GM18907 (cell line): ENCODE results near the gene RNASEH2A.
A peak's percentile ranks its signal among the peaks of the same experiment; 100 is the strongest.
"Not testable (repeated sequence)": the region's sequence is repeated elsewhere in the genome, so short reads cannot be mapped to it uniquely, and the experiment has no call there.

Experiments used
- ATAC-seq: cut with Tn5 transposase; IDR thresholded peaks from one replicate; pipeline ENCODE4 v1.9.1; 2021; ENCODE audit warnings: mild to moderate bottlenecking, moderate library complexity; ENCODE audit not compliant: unreplicated experiment

RNASEH2A gene

DNA sequence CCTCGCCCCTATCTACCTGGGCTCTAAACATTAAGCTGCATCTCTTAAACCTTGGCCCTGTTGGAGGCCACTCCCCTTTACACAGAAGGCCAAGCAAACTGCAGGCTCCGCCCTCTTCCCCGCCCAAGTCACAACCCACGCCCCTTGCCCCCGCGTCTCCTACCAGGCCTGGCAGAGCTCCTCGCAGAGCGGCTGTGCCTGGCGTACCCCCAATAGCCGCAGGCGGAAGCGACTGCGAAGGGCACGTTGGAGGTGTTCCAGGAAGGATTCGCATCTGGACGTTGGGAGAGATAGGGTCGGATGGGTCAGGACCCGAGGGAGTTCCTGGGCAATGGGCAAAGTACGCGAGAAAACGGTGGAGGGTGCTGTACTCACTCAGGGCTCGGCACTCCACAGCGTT, 22.1 kb downstream of the RNASEH2A start:
- no peak for ATAC-seq

DNA sequence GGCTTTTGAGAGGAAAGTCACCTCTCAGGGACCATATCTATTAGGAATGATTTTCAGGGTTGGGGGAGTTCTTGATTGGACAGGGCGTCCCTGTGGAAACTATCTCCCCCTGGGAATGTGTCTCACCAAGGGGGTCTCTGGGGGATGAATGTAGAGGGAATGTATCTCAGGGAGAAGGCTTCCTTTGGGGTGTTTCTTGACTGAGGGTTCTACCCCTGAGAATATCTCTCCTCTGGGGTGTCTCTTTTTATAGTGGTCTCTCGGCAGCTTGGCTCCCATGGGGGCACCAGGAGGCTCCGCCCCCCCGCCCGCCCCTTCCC, 27.0 kb downstream of the RNASEH2A start:
- ATAC-seq = no peak

DNA sequence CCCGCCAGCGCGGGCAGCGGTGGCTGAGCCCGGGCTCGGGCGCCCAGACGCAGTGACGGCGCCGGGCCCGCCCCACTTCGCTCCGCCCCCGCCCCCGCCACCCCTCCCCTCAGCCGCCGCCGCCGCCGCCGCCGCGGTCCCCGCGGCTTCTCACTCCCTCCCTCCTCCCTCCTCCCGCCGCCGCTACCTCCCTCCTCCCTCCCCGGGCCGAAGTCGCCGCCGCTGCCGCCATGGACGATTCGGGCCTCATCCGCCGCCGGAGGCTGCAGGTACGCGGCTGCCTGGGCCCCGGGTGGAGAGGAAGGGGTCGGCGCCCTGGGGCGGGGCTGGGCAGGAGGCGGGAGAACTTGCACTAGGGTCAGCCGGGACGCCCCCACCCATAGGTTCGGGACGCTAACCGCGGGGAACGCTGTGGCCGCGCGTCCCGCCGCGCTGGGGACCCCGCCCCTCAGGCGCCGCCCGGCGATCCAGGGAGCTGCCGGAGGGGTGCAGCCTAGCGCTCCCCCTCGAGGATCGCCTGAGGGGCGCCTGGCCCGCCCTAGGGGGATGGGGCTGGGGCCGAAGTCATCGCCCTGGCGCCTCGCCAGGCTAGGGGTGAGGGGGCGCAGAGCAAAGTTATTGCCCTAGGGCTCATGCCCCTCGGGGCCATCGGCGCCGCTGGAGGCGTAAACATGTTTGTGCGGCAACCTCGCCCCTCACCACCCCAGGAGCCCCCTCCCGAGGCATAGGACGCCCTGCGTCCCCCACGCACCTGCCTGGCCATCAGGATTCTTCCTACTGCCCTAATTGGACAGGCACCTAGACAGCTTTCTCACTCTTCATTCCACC, 27.6 kb downstream of the RNASEH2A start:
- no peak for ATAC-seq

DNA sequence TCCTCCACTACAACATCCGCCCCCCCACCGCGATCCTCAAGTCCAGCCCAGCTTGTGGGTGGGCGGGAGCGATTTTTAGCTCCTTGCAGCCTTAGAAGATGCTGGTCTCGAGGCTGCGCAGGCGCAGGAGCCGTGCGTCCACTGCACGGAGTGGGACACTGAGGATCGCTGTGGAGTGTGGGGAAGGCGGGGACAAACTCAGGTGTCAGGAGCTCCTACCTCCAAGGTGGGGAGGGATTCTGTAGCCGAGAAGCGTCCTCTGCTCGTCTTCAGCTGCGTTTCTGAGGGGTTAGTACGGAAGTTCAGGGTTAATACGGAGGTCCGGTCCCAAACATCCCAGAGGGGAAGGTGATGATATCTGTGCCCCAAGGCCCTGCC, 28.2 kb downstream of the RNASEH2A start, which contains the start of gene RTBDN:
RTBDN (minus strand) TSS at position 14 of the 378 bp plus-strand sequence. CDS start 4,600 bp downstream, outside the sequence.
- ATAC-seq = no peak

DNA sequence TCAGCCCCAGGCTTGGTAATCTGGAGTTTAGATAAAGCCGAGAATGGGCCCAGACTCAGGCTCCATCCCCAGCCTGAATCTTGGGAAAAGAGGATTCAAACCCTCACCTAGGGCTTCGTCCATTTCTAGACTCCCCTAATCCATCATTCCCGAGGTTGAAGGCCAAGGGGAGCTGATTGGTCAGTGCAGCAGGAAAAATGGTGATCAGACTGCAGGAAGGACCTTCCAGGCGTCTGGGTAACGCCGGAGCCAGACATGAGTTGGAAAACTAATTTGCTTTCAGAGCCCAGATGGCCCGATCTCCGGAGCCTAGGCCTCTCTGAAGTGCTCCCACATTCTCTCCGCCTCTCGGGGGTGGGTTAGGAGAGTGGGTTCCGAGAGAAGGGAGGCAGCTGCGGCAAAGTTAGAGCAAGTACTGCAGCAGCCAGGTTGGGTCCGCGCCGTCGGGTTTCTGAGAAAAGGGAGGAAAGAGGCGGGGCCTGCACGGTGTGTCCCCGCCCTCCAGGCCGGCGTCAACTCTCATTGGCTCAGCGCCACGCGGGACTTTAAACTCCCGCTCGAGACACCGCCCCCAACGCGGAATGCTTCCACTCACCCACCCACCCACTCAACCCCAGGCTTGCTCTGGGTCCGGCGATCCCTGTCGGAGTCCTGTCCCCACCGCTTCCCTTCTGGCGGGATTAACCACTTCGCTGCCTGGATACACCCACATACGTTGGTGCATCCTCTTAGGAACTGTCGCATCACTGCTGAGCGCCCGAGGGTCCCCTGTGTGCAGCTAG, 28.8 kb downstream of the RNASEH2A start:
- ATAC-seq = no peak

DNA sequence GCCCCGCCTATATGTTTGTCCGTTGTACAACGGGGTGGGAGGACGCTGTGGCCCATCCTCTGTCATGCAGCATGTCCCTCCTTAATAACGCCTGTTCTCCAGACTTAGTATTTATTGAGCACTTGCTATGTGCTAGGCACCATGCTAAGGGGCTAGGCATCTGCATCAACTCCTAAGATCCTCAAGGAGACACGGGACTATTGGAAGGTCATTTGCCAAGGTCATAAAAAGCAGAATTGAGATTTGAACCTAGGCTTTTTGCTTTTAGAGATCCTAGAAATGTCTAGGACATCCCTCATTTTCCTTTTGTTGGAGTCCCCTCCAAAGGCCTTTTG, 30.1 kb downstream of the RNASEH2A start:
- ATAC-seq = no peak

DNA sequence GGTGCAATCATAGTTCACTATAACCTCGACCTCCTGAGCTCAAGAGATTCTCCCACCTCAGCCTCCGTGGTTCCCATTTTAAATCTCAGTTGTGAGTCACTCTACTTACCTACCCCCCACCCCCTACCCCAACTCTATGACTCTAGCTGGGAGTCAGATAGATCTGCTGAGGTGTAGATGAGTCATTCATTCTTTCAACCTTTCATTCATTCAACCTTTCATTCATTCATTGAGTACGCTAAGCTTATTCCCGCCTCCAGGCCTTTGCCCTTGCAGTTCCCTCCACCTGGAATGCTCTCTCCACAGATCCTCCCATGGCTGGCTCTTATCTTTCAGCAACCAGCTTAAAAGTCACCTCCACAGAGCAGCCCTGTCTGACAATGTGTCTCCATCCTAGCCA, 30.8 kb downstream of the RNASEH2A start:
- no peak for ATAC-seq

DNA sequence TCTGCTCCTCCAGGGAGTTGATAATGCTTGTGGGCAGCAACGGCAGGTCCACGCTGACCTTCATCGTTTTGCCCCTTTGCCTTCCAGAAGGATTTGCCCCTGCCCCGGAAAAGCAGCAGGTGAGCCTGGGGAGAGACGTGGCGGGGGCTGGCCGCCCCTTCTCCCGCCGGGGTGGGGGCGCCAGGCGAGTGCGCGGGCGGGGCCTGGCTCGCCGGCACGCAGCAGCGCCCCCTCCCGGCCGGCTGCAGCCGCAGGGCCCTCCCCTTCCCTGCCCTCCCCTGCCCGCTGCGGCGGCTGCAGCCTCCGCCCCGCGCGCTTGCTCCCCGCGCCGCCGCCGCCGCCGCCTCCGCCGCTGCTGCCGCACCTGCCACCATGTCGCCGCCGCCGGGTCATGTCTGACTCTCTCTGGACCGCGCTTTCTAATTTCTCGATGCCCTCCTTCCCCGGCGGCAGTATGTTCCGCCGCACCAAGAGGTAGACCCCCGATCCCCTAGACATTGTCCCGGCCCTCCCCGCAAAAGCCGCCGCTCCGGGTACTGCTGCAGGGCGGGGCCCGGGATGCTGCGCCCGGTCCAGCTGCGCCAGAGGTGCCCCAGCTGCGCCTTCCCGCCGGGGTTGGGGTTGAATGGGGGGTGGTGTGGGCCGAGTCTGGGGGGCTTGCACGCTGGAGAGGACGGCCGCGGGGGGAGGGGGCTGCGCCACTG, 31.9 kb downstream of the RNASEH2A start, which contains the start of gene MAST1:
MAST1 (plus strand) TSS at position 334 of the 704 bp plus-strand sequence; CDS start at position 392, 58 bp downstream.
- ATAC-seq = no peak

DNA sequence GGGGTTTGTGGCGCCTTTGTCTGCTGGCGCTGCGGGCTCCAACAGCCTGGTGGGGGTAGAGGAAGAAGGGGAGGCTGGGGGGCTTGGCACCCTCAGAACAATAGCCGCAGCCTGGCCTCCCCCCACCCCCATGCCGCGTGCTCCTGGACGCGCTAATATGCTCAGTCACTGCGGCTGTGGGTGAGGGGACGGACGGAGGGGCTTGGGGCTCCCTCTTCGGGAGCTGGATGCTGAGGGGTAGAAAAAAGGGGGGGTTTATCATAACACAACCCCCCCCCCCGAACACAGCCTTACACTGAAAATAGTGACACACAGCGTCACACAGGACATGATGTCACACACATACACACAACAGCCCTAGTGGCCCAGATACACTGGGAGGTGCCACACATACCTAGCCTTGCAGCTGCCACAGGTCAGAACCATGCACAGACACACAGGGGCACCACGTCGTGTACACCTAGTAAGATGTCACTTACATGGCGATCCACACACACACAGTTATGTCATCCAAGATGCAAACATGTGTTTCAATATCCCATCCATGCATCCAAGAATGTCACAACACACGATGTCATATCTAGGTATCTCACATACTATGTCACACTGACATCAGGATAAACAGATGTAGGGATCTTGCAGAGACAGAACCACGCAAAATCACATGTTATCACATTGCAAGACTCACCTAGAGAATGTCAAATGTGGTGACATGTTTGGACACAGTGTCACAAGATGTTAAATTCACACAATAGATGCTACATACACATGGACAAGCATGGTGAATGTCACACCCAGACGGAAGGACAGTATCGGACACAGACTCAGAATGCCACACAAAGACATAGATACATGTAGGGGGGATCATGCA, 32.7 kb downstream of the RNASEH2A start:
- no peak for ATAC-seq

DNA sequence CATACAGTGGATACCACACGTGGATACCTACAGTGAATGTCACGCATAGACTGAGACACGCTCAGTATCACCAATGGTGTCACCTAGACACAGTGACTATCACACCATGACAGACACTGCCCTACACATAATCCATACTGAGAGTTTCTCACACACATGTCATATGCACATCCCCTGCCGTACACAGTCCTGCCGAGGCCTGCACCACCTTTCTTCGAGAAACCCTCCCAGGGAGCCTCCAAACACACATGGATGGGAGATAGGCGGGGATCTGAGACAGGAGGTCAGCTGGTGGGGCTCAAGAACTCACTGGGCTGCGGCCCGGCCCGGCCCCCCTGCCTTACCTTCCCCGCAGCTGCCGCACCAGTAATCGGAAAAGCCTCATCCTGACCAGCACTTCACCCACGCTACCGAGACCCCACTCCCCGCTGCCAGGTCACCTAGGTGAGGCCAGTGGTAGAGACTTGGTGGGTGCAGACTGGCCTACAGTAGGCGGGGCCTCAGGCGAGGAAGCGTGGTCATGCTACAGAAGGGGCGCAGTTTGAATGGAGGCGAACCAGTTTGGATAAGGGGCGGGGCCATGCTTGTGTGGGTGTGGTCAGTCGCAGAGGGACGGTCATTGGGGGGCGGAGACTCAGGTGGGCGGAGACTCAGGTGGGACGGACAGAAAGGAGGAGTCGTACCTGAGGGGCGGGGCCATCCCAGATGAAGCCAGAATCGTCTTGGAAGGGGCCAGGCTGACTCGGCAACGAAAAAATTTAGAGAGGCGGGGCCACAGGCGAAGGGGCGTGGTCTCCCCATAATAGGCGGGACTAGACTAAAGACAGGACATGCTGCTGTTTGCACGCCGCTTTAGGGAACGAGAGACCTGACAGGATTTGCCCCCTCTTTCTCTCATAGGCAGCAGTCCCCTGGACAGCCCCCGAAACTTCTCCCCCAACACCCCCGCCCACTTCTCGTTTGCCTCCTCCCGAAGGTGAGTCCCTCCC, 34.0 kb downstream of the RNASEH2A start:
- no peak for ATAC-seq

DNA sequence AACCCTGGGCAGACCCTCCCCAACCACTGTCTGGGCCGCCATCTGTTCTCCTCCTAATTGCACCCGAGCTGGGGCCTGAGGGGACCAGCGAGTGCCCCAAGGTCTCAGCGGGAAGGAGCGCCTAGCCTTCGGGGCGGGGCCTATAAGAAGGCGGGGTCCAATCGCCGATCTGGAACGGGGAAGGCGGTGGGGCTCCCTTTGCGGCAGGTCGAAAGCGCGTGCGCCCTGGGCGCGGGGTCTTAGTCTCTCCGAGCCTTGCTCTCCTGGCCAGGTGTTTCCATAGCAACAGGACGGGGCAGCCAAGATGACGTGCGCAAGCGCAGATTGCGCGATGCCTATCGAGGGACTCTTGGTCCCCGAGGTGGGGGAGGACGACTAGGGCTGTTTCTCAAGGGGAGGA, 34.7 kb downstream of the RNASEH2A start:
- no peak for ATAC-seq

DNA sequence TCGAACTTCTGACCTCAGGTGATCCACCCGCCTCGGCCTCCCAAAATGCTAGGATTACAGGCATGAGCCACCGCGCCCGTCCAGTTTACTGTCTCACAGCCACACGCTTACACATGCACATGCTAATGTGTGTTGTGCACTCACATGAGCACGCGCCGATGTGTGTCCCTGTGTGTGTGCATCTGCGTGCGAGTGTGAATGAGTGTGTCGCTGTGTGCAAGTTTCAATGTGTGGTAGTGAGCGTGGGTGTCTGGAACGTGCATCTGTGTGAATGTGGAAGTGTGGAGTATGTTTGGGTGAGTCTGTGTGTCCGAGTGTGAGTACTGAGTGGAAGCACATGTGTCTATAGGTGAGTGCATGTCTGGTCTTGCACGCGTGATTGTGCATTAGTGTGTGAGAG, 36.1 kb downstream of the RNASEH2A start:
- ATAC-seq = no peak

DNA sequence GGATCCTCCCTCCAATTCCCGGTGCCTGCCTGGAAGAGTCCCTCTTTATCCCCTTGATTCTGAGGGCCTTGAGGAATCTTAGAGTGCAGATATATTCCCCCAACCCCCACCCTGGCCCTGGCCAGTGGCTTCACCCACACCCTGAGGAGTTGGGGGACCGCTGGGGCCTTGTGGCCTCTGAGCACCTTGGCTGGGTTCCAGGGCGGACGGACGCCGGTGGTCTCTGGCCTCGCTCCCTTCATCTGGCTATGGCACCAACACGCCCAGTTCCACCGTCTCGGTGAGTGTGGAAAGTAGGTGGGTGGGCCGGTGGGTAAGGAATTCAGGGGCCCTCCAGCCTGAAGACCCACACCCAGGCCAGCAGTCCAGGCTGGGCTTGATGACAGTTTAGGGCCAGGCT, 36.9 kb downstream of the RNASEH2A start:
- ATAC-seq = no peak

DNA sequence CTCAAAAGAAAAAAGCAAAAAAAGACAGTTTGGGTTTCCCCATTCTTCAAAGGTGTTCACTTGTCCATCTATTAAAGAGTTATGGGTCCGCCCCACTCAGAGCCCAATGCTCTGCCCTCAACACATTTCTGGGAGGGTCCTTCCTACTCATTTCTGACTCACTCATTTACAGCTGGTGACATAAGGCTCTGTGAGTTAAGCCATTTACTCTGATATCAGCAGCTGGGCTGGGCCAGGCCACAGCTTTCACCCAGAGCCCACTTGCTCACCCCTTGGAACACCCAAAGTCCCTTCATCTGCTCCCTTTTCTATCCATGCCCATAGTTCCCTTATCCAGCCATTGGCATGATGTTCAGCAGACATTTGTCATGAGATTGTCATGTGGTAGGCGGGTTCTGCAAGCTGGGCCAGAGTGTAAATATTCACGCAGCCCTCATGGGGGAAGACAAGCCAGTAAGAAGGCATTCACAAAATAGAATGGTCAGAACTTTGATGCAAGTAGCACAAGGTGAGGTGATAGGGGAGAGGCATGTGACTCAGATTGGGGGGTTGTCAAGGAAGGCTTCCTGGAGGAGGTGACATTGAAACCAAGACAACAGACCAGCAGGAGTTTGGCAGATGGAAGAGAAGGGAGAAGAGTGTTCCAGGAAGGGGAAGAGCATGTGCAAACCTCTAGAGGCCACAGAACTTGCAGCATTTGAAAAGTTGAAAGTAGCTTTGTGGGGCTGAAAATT, 37.8 kb downstream of the RNASEH2A start:
- ATAC-seq = no peak

DNA sequence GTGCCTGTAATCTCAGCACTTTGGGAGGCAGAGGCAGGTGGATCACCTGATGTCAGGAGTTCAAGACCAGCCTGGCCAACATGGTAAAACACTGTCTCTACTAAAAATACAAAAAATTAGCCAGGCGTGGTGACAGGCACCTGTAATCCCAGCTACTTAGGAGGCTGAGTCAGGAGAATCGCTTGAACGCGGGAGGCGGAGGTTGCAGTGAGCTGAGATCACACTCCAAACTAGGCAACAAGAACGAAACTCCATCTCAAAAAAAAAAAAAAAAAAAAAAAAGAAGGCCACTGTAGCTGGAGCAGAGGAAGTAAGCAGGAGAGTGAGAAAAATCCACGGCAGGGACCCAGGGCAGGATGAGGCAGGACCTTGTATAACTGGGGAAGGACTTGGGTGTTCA, 40.2 kb downstream of the RNASEH2A start:
- not testable (repeated sequence) for ATAC-seq

DNA sequence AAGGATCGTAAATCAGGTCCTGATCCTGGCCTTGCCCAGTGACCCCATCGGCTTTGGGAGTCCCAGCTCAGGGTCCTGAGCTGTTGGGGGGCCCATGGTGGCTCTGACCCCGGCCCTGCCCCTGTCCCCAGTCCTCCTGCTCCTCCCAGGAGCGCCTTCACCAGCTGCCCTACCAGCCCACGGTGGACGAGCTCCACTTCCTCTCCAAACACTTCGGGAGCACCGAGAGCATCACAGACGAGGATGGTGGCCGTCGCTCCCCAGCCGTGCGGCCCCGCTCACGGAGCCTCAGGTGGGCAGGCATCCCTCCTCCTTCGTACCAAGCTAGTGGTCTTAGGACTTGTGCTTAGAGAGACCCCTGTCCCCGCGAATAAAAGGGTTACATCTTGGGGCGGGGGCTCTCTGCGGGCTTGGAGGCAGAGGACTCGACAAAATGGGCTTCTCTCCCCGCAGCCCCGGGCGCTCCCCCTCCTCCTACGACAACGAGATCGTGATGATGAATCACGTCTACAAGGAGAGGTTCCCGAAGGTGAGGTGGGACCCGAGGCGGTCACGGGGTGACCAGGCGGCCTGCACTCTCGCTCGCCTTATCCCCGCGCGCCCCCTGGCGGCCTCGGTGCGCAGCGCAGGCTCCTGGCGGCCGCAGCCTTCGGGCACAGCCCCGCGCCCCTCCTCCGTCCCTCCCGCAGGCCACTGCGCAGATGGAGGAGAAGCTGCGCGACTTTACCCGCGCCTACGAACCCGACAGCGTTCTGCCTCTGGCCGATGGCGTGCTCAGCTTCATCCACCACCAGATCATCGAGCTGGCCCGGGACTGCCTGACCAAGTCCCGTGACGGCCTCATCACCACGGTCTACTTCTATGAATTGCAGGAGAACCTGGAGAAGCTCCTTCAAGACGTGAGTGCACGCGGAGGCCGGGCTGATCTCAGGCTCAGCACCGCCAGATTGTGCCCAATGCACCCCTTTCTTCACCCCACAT, 41.1 kb downstream of the RNASEH2A start:
- peak; percentile 60 for ATAC-seq

DNA sequence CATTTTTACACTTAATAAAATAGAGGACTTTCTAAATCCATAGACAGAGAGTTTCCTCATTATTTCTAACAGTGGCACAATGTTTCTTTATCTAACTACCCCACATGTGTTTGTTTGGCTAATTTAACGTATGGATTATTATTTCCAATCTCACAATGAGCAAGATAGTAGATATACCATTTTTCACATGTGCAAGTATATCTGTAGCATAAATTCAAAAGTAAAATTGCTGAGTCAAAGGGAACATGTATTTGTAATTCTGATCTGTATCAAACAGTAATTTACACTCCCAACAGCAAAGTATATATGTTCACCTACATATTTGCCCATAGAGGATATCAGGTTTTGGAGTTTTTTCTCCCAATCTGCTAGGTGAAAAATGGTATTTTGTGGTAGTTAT, 50.3 kb downstream of the RNASEH2A start:
- no peak for ATAC-seq
